PFSK-1 (cell line): ENCODE data around the gene KCNQ1.

ENCODE experiments used
- POLR2AphosphoS5 ChIP-seq: IDR thresholded peaks from 2 replicates; pipeline ENCODE4 v1.6.1; 2012; ENCODE audit warnings: low read depth, mild to moderate bottlenecking, control low read depth, low read length, moderate library complexity
- TAF1 ChIP-seq: IDR thresholded peaks from 2 replicates; pipeline ENCODE4 v1.6.1; 2012; ENCODE audit warnings: low read length, control low read depth, borderline replicate concordance; ENCODE audit not compliant: insufficient read depth
- TF ChIP-seq, protein P1 (sequence below), 2 experiments: IDR thresholded peaks; 2 replicates each; pipeline versions ENCODE4 v1.6.1 to v1.8.0; 2011 to 2012; ENCODE audit warnings: low read depth in 2 of 2, low read length in 2 of 2, control low read depth in 1 of 2, inconsistent platforms in 1 of 2, mild to moderate bottlenecking in 1 of 2, moderate library complexity in 1 of 2; ENCODE audit not compliant: insufficient read depth in 1 of 2

DNA sequence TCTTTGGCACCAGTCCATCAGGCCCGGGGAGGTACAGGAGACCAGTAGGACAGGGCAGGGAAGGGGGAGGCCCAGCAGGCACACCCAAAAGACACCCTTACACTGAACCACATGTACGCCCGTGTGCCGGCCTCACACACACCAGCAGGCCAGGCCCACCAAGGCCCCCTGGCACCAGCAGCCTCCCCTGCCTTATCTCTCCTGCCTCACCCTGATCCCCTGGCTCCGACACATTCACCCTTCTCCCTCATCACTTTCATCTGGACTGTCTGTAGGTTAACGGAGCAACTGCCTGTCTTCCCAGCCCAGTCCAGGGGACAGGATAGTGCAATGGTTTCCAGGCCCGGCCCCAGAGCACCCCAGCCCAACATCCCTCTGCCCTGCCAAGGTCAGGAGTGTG, 435.8 kb downstream of the KCNQ1 start:
- TF ChIP-seq, protein P1, sequence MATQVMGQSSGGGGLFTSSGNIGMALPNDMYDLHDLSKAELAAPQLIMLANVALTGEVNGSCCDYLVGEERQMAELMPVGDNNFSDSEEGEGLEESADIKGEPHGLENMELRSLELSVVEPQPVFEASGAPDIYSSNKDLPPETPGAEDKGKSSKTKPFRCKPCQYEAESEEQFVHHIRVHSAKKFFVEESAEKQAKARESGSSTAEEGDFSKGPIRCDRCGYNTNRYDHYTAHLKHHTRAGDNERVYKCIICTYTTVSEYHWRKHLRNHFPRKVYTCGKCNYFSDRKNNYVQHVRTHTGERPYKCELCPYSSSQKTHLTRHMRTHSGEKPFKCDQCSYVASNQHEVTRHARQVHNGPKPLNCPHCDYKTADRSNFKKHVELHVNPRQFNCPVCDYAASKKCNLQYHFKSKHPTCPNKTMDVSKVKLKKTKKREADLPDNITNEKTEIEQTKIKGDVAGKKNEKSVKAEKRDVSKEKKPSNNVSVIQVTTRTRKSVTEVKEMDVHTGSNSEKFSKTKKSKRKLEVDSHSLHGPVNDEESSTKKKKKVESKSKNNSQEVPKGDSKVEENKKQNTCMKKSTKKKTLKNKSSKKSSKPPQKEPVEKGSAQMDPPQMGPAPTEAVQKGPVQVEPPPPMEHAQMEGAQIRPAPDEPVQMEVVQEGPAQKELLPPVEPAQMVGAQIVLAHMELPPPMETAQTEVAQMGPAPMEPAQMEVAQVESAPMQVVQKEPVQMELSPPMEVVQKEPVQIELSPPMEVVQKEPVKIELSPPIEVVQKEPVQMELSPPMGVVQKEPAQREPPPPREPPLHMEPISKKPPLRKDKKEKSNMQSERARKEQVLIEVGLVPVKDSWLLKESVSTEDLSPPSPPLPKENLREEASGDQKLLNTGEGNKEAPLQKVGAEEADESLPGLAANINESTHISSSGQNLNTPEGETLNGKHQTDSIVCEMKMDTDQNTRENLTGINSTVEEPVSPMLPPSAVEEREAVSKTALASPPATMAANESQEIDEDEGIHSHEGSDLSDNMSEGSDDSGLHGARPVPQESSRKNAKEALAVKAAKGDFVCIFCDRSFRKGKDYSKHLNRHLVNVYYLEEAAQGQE (IDR thresholded peaks at IDR 0.05; ENCODE audit: insufficient read depth in 1 of 2, low read depth in 2 of 2, low read length in 2 of 2), result no peak
- TF ChIP-seq POLR2AphosphoS5, result no peak
- TF ChIP-seq TAF1, result no peak
